HG03558 (cell line): ENCODE data around the gene PROK1.

ENCODE experiments used
- ATAC-seq: cut with Tn5 transposase; IDR thresholded peaks from one replicate; pipeline ENCODE4 v1.9.1; 2021; ENCODE audit warnings: moderate number of reproducible peaks; ENCODE audit not compliant: unreplicated experiment; ENCODE audit errors: extremely low read depth

Gene PROK1

GRCh38 chr1:110463725-110464124, 12.8 kb downstream of the PROK1 start:
- ATAC-seq: no peak

- no peak for ATAC-seq
Measured at GRCh38 chr1:110464340-110464739, 13.4 kb downstream of the PROK1 start.

GRCh38 chr1:110465038-110465813, 14.3 kb downstream of the PROK1 start:
- ATAC-seq: no peak

- no peak for ATAC-seq
Measured at GRCh38 chr1:110465814-110466380, 14.9 kb downstream of the PROK1 start.

GRCh38 chr1:110466646-110467280, 15.8 kb downstream of the PROK1 start:
- ATAC-seq: no peak

GRCh38 chr1:110471131-110471530, 20.2 kb downstream of the PROK1 start:
- no peak for ATAC-seq

GRCh38 chr1:110472546-110472945, 21.6 kb downstream of the PROK1 start:
- no peak for ATAC-seq

GRCh38 chr1:110474444-110474843, 23.5 kb downstream of the PROK1 start:
- ATAC-seq: no peak

GRCh38 chr1:110475362-110476027, 24.5 kb downstream of the PROK1 start:
- ATAC-seq: no peak

GRCh38 chr1:110476028-110476765, 25.2 kb downstream of the PROK1 start:
- no peak for ATAC-seq

GRCh38 chr1:110477041-110477440, 26.1 kb downstream of the PROK1 start:
- no peak for ATAC-seq

GRCh38 chr1:110477445-110477957, 26.6 kb downstream of the PROK1 start:
- no peak for ATAC-seq

- no peak for ATAC-seq
Measured at GRCh38 chr1:110477967-110478640, 27.2 kb downstream of the PROK1 start.

- no peak for ATAC-seq
Measured at GRCh38 chr1:110478886-110479285, 27.9 kb downstream of the PROK1 start.

- no peak for ATAC-seq
Measured at GRCh38 chr1:110480356-110481096, 29.6 kb downstream of the PROK1 start.

- no peak for ATAC-seq
Measured at GRCh38 chr1:110481968-110482623, 31.1 kb downstream of the PROK1 start.

GRCh38 chr1:110482662-110483307, 31.8 kb downstream of the PROK1 start:
- ATAC-seq: no peak

GRCh38 chr1:110483308-110483685, 32.3 kb downstream of the PROK1 start:
- ATAC-seq: no peak
